Fibroblast of lung (primary cell): ENCODE results near the gene KASH5. TPM values are rescaled to one million over a fixed set of nuclear protein-coding genes. Genes with fewer than 3 reads are reported as not detected.
A peak's percentile ranks its signal among the peaks of the same experiment; 100 is the strongest.

Source experiments
- DNase-seq, 2 donors: peaks; one replicate each; pipeline versions ENCODE4 v3.0.0 to v3.0.0-alpha.2; 2010; ENCODE audit warnings: low read depth in 2 of 2
- H2AFZ ChIP-seq: 2 replicates; pipeline ENCODE4 v1.5.1; 2012; ENCODE audit warnings: low read length, control low read depth, inconsistent platforms
- H3K27ac ChIP-seq: 2 replicates; pipeline ENCODE4 v1.5.1; 2011; ENCODE audit warnings: low read length, control low read depth; ENCODE audit not compliant: insufficient read depth
- H3K27me3 ChIP-seq: 2 replicates; pipeline ENCODE4 v1.5.1; 2011; ENCODE audit warnings: mild to moderate bottlenecking, low read length; ENCODE audit not compliant: control insufficient read depth, insufficient read depth
- H3K36me3 ChIP-seq: 2 replicates; pipeline ENCODE4 v1.5.1; 2011; ENCODE audit warnings: low read length; ENCODE audit not compliant: control insufficient read depth, insufficient read depth
- H3K4me1 ChIP-seq: 2 replicates; pipeline ENCODE4 v1.5.1; 2011; ENCODE audit warnings: low read length; ENCODE audit not compliant: control insufficient read depth, insufficient read depth; ENCODE audit errors: extremely low read depth
- H3K4me2 ChIP-seq: 2 replicates; pipeline ENCODE4 v1.5.1; 2011; ENCODE audit warnings: low read length, control low read depth; ENCODE audit not compliant: insufficient read depth; ENCODE audit errors: extremely low read depth
- H3K4me3 ChIP-seq, 4 experiments: fragments of 200-600 bp in 1 of 4; sonication (generic) in 1 of 4; replicated peaks in 1 of 4; 2 replicates each; pipeline ENCODE4 v1.5.1; 2011 to 2016; ENCODE audit warnings: low read length in 4 of 4, low read depth in 3 of 4, mild to moderate bottlenecking in 3 of 4, control low read depth in 2 of 4, inconsistent platforms in 1 of 4, mixed read lengths in 1 of 4; ENCODE audit not compliant: insufficient read depth in 1 of 4; ENCODE audit errors: control extremely low read depth in 1 of 4
- H3K79me2 ChIP-seq: 2 replicates; pipeline ENCODE4 v1.5.1; 2012; ENCODE audit warnings: mild to moderate bottlenecking, low read length, inconsistent platforms; ENCODE audit not compliant: control insufficient read depth, insufficient read depth
- H3K9ac ChIP-seq: 2 replicates; pipeline ENCODE4 v1.5.1; 2011; ENCODE audit warnings: mild to moderate bottlenecking, low read length, control low read depth; ENCODE audit not compliant: insufficient read depth
- H3K9me3 ChIP-seq: 2 replicates; pipeline ENCODE4 v1.5.1; 2012; ENCODE audit warnings: low read depth, low read length; ENCODE audit not compliant: control insufficient read depth, insufficient read depth
- H4K20me1 ChIP-seq: 2 replicates; pipeline ENCODE4 v1.5.1; 2011; ENCODE audit warnings: low read length; ENCODE audit not compliant: control insufficient read depth, insufficient read depth; ENCODE audit errors: extremely low read depth
- CTCF ChIP-seq, 2 donors: IDR thresholded peaks in 1 of 2; conservative IDR thresholded peaks in 1 of 2; 1 replicate in 1 of 2; 2 replicates in 1 of 2; pipeline ENCODE4 v1.5.1; 2011 to 2012; ENCODE audit warnings: low read length in 2 of 2, control low read depth in 1 of 2, inconsistent platforms in 1 of 2, low read depth in 1 of 2, mild to moderate bottlenecking in 1 of 2
- EZH2 ChIP-seq: IDR thresholded peaks from 2 replicates; pipeline ENCODE4 v1.5.1; 2012; ENCODE audit warnings: low read length, control low read depth, mild to moderate bottlenecking; ENCODE audit errors: missing control alignments
- polyA plus RNA-seq, 2 donors: library from polyadenylated mRNA; depleted of rRNA in 1 of 2; stranded (reverse) in 1 of 2; unstranded in 1 of 2; fragments of >200 nt; gene quantifications; 2 replicates each; pipeline ENCODE4 v1.2.1, GENCODE V29; 2011 to 2012; ENCODE audit warnings: missing spikeins in 1 of 2
- total RNA-seq: library from RNA; depleted of rRNA; stranded (reverse); fragments of >200 nt; gene quantifications from 2 replicates; pipeline ENCODE4 v1.2.1, GENCODE V29; 2014

Gene KASH5
- total and polyA plus RNA-seq, 2 donors (not counting 1 experiment from before 2014, with no cell fraction given) = not detected

GRCh38 chr19:49390929-49391359, 2.9 kb downstream of the KASH5 start:
- Histone ChIP-seq H3K9ac (no peak overlapping the region), H3K4me1 (no peaks in the 10 kb centered on the region), H4K20me1 (no peaks in the 10 kb centered on the region), H3K4me2 (no peak overlapping the region), H3K79me2 (no peaks in the 10 kb centered on the region), H3K4me3 (no peak overlapping the region), H3K27me3 (peaks cover 9% of the 10 kb centered on the region), H3K9me3 (no peaks in the 10 kb centered on the region), H2AFZ (no peak overlapping the region), H3K36me3 (no peaks in the 10 kb centered on the region), H3K27ac (no peak overlapping the region)
- TF ChIP-seq CTCF (conservative IDR thresholded peaks at IDR 0.05 in 1 of 2, IDR thresholded peaks at IDR 0.05 in 1 of 2; ENCODE audit: low read depth in 1 of 2, low read length in 2 of 2) = no peak
- TF ChIP-seq EZH2 = no peak
- no peak for DNase-seq

GRCh38 chr19:49391581-49392399, 3.7 kb downstream of the KASH5 start:
- Histone ChIP-seq H2AFZ (no peak overlapping the region), H3K79me2 (no peaks in the 10 kb centered on the region), H3K4me2 (no peak overlapping the region), H3K27me3 (peaks cover 9% of the 10 kb centered on the region), H3K4me1 (no peaks in the 10 kb centered on the region), H3K4me3 (no peak overlapping the region), H4K20me1 (no peaks in the 10 kb centered on the region), H3K9ac (no peak overlapping the region), H3K9me3 (no peaks in the 10 kb centered on the region), H3K36me3 (no peaks in the 10 kb centered on the region), H3K27ac (no peak overlapping the region)
- peak; percentile 50 to 59 for DNase-seq
- TF ChIP-seq EZH2 (no peak), CTCF (conservative IDR thresholded peaks at IDR 0.05 in 1 of 2, IDR thresholded peaks at IDR 0.05 in 1 of 2; ENCODE audit: low read depth in 1 of 2, low read length in 2 of 2) (peak; percentile 75 to 77)

- no peaks in the 10 kb centered on the region for H4K20me1 ChIP-seq
- H3K27me3 ChIP-seq = peaks cover 9% of the 10 kb centered on the region
- H3K9me3 ChIP-seq = no peaks in the 10 kb centered on the region
- no peaks in the 10 kb centered on the region for H3K79me2 ChIP-seq
- no peak overlapping the region for H2AFZ ChIP-seq
- H3K27ac ChIP-seq = no peak overlapping the region
- DNase-seq = no peak
- no peak overlapping the region for H3K4me3 ChIP-seq
- no peak overlapping the region for H3K9ac ChIP-seq
- no peaks in the 10 kb centered on the region for H3K36me3 ChIP-seq
- no peak overlapping the region for H3K4me2 ChIP-seq
- TF ChIP-seq CTCF (conservative IDR thresholded peaks at IDR 0.05 in 1 of 2, IDR thresholded peaks at IDR 0.05 in 1 of 2; ENCODE audit: low read depth in 1 of 2, low read length in 2 of 2) = no peak
- no peak for TF ChIP-seq EZH2
- H3K4me1 ChIP-seq = no peaks in the 10 kb centered on the region
Observed at GRCh38 chr19:49393881-49394280, 5.8 kb downstream of the KASH5 start.
